Astrocyte (in vitro differentiated cells and primary cell): ENCODE results near the gene NTN1.

Experiments
- EZH2 ChIP-seq: IDR thresholded peaks from 2 replicates; pipeline ENCODE4 v1.6.1; 2012; ENCODE audit warnings: mild to moderate bottlenecking, low read length, inconsistent platforms; ENCODE audit not compliant: insufficient read depth
- TF ChIP-seq, protein P1 (sequence below): IDR thresholded peaks from 2 replicates; pipeline ENCODE4 v1.5.1; 2011; ENCODE audit warnings: low read depth, mild to moderate bottlenecking, inconsistent platforms, low read length, moderate library complexity; ENCODE audit not compliant: insufficient read depth

DNA sequence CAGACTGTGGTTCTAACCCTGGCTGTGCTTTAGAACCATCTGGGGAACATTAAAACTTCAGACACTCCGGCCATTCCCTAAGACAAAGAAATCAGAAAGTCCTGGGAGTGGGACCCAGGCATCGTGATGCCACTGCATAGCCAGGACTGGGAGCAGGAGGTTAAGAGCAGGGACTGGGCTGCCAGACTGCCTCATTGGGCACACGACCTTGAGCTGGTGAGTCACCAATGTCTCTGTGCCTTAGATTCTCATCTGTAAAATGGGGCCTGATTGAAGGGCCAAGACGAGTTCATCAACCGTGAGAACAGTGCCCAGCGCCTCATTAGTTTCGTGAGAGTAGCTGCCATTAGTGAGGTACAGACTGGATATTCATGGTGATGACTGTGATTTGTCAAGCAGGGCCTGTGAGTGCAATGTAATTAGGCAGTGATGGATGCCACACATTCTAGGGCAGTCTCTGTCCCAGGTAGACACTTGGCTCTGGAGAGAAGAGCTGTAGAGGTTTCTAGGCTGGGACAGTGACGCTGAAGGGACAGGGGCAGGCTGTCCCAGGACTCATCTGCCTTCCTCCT lies 196.8 kb downstream of the NTN1 start:
- TF ChIP-seq, protein P1, sequence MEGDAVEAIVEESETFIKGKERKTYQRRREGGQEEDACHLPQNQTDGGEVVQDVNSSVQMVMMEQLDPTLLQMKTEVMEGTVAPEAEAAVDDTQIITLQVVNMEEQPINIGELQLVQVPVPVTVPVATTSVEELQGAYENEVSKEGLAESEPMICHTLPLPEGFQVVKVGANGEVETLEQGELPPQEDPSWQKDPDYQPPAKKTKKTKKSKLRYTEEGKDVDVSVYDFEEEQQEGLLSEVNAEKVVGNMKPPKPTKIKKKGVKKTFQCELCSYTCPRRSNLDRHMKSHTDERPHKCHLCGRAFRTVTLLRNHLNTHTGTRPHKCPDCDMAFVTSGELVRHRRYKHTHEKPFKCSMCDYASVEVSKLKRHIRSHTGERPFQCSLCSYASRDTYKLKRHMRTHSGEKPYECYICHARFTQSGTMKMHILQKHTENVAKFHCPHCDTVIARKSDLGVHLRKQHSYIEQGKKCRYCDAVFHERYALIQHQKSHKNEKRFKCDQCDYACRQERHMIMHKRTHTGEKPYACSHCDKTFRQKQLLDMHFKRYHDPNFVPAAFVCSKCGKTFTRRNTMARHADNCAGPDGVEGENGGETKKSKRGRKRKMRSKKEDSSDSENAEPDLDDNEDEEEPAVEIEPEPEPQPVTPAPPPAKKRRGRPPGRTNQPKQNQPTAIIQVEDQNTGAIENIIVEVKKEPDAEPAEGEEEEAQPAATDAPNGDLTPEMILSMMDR = no peak
- no peak for TF ChIP-seq EZH2
